HG03378 (cell line): ENCODE results near the gene CRYBG3.

Source experiments
- ATAC-seq: cut with Tn5 transposase; IDR thresholded peaks from one replicate; pipeline ENCODE4 v1.9.1; 2021; ENCODE audit warnings: mild to moderate bottlenecking, moderate library complexity; ENCODE audit not compliant: unreplicated experiment

Gene CRYBG3

GRCh38 chr3:97970956-97971620 is 149.3 kb downstream of the CRYBG3 start:
- ATAC-seq = no peak

GRCh38 chr3:97971679-97972567 is 150.1 kb downstream of the CRYBG3 start, which contains the start of gene RIOX2:
Gene RIOX2 (minus strand): TSS chr3:97972431. CDS start chr3:97967593, 4,838 bp downstream.
- peak; percentile 84 for ATAC-seq

GRCh38 chr3:97972976-97973375 is 151.2 kb downstream of the CRYBG3 start:
- ATAC-seq = no peak

- ATAC-seq = no peak
These were observed 153.2 kb downstream of the CRYBG3 start for GRCh38 chr3:97974996-97975395.

- no peak for ATAC-seq
These were observed 153.7 kb downstream of the CRYBG3 start for GRCh38 chr3:97975466-97975865.

- ATAC-seq = no peak
These were observed 157.8 kb downstream of the CRYBG3 start for GRCh38 chr3:97979610-97980009.

GRCh38 chr3:97981886-97982285 is 160.1 kb downstream of the CRYBG3 start:
- ATAC-seq = no peak

GRCh38 chr3:97983933-97984491 is 162.2 kb downstream of the CRYBG3 start:
- ATAC-seq = no peak

GRCh38 chr3:97987306-97987705 is 165.5 kb downstream of the CRYBG3 start:
- no peak for ATAC-seq

- no peak for ATAC-seq
These were observed 167.2 kb downstream of the CRYBG3 start for GRCh38 chr3:97988784-97989568.

- no peak for ATAC-seq
These were observed 168.9 kb downstream of the CRYBG3 start for GRCh38 chr3:97990624-97991292.

GRCh38 chr3:97991293-97991682 is 169.5 kb downstream of the CRYBG3 start:
- ATAC-seq = no peak

GRCh38 chr3:97992547-97993173 is 170.8 kb downstream of the CRYBG3 start:
- no peak for ATAC-seq

GRCh38 chr3:97993526-97993925 is 171.7 kb downstream of the CRYBG3 start:
- no peak for ATAC-seq

- no peak for ATAC-seq
These were observed 172.6 kb downstream of the CRYBG3 start for GRCh38 chr3:97994328-97994945.
